NCI-H748 treated with DMSO at 0.1 percent for 48 hours (cell line): ENCODE data around the gene SPRED3.

ENCODE experiments used
- DNase-seq: peaks from one replicate; lab custom pipeline; 2025; lab: John Stamatoyannopoulos, UW

Gene SPRED3

DNA sequence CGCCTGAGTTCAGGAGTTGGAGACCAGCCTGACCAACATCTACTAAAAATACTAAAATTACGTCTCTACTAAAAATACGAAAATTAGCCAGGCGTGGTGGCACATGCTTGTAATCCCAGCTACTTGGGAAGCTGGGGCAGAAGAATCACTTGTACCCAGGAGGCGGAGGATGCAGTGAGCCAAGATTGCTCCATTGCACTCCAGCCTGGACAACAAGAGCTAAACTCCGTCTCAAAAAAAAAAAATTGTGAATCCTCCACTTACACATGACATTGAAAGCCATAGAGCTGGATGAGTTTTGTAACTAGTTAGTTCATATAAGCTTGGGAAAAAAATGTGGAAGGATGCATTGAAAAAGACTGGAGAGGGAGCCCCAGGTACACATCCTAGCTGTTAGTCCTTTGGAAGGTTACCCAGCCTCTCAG is 14.6 kb upstream of the SPRED3 start:
- no peak for DNase-seq

DNA sequence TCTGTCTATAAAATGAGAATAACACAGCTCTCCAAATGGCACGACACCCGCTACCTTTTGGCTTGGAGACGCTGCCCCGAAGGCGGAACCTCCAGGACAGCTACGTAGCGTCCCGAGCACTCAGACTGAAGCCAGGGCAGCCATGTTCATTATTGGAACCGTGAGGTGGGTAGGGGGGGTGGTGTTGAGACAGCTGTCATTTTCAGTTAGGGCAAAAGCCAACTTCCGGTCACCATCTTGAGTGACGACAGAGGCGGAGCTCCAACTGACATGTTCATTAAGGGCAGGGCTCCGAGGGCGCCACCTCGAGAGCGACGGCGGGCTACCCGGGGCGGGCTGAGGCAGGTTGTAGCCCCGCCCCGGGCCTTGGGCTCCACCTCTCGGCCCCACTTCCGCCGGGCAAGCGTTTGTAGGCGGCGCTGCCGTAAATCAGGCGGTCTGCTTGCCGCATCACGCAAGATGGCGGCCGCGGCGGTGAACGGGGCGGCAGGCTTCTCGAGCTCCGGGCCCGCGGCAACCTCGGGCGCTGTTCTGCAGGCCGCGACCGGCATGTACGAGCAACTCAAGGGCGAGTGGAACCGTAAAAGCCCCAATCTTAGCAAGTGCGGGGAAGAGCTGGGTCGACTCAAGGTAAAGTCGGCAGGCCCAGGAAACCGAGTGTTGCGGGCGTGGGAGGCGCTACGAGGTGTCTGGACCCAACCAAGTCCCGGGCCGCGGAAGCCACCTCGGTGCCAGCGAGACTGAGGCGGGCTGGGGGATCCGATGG is 14.0 kb upstream of the SPRED3 start, which contains the start of gene PSMD8:
PSMD8 (plus strand) TSS at position 240 of the 766 bp plus-strand sequence; CDS start at position 271, 31 bp downstream.
- DNase-seq = peak; percentile 99

DNA sequence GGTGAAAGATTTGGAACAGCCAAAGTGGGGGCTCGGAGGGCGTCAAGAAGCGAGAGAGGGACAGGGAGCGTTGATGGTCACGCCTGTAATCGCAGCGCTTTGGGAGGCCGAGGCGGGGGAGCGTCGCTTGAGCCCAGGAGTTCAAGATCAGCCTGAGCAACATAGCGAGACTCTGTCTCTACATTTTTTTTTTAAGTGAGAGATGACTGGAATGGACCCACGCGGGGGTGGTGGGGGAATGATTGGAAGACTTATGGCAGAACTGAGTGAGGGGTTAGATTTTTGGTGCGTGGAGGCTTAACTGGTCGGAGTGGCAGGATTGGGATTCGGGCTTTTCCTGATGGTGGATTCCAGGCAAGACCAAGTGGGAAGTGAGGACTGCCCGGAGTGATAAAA is 13.4 kb upstream of the SPRED3 start:
- no peak for DNase-seq

DNA sequence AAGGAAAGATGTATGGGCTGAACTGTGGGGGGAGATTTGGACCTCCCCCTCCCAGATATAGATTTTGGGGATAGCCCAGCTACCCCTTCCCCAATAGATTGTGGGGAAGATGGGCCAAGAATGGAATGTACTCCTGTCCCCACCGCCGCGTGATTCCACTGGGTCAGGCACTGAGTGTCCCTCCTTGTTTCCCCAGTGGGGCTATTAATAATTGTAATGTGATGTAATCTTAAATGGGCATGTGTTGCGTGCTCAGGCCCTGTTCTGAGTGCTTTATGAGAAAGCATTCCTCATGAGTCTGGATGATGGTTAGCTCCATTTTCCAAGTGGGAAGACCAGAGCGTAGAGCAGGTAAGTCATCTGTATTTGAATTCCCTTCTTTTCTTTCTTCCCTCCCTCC is 12.7 kb upstream of the SPRED3 start:
- DNase-seq = no peak

DNA sequence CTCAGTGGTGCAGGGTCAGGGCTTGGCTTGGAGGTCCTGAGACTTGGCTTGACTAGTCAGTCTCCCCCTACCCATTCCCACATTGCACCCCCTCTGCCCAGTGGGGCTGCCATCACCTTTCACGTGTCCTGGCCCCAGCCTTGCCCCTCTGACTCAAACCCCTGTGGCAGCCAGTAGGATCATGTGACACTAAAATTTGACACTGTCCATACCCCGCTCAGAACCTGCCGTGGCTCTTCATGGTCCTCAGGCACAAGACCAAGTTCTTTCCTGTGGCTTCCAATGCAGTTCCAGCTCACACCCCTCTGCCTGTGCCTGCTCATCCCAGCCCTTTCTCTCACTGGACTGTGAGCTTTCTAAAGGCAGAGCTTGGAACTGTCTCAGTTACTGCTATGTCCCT is 11.9 kb upstream of the SPRED3 start:
- DNase-seq = no peak

DNA sequence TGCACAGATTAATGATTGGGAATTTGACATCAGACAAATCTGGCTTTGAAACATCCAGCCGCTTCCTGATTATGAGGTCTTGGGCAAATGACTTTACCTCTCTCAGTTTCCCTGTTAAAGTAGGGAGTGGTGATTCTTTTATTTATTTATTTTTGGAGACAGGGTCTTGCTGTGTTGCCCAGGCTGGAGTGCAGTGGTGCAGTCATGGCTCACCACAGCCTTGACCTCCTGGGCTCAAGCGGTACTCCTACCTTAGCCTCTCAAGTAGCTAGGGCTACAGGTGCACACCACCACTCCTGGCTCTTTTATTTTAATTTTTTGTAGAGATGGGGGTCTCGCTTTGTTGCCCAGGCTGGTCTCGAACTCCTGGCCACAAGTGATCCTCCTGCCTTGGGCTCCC is 11.4 kb upstream of the SPRED3 start:
- DNase-seq = no peak

DNA sequence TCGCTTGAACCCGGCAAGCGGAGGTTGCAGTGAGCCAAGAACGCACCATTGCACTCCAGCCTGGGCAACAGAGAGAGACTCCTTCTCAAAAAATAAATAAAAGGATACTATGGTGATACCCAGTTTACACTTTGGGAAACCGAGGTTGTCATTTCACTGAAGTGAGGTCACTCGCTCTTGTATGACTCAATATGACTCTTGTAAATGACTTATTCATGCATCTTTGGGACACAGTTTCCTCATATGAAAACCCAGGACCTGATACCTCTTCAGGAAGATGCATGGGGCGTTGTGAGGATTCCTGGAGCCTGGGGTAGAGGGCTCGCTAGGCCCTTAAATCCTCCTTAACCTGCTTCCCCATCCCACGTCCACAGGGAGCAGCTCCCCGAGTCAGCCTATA is 9.6 kb upstream of the SPRED3 start:
- DNase-seq = no peak

DNA sequence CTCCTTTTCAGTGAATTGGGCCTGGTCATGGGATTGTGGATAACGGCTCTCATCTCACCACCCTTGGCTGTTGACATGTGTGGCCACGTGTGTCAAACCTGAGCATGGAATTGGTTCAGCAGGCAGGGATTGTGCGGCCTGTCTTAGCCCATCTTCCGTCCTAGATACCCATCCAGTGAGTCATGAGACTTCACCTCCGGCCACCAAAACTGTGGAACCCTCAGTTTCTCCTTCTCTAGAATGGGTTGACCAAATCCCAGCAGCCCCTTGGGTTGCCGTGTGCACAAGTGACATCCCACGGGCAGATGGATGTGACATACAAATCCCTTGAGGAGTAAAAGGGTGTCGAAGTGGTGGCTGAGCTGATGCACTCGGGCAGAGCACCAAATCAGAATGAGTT is 7.4 kb upstream of the SPRED3 start:
- DNase-seq = no peak

DNA sequence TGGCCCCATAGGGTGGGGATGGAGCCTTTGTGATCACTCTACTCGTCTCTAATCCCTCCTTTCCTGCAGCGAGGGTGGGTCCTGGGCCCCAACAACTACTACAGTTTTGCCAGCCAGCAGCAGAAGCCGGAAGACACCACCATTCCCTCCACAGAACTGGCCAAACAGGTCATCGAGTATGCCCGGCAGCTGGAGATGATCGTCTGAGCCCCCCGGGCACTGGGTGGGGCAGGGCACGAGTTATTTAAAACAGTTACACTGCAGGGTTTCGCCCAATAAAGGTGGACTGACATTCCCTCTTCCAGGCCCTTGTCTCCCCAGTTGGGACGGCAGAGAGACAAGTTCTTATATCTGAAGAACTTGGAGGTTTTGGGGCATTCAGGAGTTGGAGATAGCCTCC is 5.3 kb upstream of the SPRED3 start:
- no peak for DNase-seq

DNA sequence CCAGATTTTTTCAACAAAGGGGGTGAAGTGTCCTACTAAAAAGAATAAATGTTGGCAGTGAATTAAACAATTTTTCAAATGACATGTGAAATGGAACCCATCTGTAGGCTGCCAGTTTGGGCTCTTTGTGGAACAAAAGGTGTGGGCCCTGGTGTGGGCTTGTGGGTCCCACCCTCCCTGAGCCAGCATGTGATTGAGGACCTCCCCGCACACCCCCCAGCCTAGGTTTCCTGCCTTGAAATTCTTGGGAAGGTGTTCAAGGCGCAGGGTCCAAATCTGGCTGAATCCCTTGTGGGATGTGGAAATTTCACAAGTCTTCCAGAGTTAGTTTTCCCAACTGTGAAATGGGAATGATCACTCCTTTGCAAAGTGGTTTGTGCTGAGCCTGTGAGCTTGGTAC is 4.8 kb upstream of the SPRED3 start:
- no peak for DNase-seq

DNA sequence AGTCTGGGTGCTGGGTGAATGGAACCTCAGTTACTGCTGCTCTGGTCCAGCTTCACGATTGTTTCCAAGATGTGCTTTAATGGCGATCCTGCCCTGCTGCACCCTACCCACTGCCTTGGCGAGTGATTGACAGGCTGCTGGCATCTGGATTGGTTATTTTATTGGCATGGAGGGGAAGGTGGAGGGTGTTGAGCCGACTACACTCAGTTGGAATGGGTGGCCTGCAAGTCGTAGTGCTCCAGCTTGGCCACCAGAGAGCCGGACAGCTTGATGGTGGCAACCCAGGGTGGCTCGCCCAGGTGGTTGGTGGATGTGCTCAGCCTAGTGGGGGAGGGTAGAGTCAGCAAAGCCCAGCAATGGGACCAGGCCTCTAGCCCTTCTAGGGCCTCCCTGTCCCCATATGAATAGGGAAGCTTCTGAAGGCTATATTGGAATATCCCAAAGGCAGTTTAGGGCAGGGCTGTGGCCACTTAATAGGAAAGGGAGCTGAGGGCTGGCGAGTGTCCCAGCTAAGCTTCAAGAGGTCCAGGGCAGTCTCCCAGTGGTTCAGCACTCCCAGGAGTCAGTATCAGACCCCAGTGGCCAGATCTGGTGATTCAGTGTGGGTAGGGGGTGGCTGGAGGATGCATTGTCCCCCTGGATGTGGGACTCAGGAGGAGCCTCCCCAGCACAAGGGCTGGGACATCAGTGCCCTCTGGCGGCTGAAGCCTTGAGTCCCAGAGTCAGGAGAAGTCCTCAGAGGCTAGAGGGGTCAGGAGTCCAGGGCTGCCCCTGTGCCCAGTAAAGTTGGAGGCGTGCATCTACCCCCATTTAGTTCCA is 4.1 kb upstream of the SPRED3 start:
- DNase-seq = no peak

DNA sequence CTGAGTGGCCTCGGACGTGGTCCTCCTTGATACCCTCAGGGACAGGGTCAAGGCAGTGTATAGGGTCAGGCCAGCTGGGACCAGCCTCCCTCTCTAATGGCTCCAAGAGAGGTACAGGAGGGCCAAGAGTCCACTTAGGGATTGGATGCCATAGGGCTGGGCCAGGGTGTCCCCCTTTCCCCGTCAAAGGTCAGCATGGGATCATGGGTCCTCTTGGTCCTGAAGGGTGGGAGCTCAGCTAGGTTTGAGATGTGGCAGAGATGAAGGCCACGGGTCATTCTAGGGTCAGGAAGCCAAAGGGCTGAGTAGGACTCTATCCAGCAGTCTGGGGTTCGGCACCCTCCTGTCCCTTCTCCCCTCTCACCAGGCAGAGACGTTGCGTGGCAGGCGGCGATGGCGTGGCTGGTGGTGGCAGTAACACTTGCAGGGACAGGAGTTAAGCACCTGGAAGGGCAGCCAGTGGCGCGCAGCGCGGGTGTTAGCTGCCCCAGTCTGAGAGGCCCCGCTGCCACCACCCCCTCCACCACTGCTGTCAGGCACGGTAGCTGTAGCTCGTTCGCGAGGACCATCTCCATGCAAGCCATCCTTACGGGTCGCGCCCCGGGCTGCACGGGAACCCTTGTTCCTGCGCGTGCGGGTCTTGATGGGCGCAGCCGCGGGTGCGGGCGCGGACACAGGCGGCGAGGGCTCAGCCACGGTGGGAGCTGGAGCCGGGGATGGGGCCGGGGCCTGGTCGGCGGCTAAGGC is 3.3 kb upstream of the SPRED3 start:
- no peak for DNase-seq

DNA sequence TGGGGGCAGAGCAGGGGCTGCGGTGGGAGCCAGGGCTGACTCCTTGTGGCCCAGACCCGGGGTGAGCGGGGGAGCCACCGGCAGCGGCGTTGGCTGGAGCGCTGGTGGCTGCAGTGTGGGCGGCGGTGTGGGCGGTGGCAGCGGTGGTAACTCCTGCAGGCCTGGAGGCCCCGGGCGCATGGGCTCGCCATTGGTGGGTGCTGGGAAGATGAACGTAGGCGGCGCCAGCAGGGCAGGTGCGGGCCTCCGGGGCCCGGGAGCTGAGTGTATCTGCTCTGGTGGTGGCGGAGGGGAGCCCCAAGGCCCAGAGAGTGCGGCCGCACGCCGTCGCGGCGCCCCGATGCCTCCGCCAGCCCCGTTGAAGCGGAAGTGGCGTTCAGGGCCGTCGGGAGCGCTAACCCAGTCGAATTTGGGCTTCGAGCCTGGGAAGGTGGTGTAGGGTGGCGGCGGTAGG is 2.7 kb upstream of the SPRED3 start:
- no peak for DNase-seq

DNA sequence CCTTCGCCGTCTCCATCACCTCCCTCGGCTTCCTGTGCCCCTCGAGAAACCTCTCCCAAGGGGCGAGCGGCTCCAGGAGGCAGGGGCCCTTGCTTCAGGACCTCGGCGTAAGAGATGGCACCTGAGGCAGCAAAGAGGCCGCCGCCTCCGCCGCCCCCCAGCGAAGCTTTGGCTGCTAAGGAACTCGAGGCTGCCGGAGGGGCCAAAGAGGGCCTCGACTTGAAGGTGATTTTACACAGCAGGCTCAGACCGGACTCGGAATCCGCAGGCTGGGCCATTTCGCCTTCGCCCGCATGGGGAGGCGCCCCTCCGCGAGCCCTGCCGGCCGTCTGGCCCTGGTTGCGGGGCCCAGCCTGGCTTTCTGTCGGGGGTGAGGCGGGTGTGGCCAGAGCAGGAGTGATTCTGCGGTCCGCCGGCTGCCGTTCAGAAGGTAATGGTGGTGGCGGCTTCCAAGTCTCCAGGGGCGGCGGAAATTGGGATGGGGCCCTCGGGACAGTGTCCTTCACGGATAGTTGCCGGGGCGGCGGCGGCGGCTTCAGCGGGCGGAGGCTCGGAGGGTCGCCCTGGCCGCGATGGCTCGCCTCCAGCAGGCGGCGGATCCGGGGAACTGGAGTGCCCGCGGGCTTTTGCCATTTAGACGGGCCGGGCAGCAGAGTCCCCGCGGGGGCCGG is 2.1 kb upstream of the SPRED3 start:
- no peak for DNase-seq

DNA sequence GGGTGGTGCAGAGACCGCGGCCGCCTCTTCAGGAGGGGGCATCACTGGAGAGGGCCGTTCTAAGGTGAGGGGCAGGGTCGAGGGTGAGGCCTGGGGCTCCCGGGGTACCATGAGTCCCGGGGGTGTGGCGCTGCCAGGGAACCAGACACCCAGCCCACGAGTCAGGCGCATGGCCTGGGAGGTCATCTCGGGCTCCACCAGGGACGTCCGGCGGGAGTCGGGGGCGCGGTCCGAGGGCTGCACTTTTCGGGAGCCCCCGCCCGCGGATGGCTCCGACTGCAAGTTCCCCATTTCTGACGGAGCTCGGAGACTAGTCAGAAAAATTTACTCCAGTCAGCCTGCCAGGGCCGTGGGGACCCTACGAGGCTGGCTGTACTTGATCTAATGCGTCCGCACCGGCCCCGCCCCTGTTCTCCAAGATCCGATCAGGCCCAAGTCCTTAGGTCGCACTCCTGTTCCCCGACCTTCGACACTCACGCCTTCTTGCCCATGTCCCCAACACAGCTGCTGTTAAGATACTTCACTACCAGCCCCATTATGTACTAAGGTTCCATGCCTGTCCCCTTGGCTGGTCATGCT is 1.4 kb upstream of the SPRED3 start:
- no peak for DNase-seq

DNA sequence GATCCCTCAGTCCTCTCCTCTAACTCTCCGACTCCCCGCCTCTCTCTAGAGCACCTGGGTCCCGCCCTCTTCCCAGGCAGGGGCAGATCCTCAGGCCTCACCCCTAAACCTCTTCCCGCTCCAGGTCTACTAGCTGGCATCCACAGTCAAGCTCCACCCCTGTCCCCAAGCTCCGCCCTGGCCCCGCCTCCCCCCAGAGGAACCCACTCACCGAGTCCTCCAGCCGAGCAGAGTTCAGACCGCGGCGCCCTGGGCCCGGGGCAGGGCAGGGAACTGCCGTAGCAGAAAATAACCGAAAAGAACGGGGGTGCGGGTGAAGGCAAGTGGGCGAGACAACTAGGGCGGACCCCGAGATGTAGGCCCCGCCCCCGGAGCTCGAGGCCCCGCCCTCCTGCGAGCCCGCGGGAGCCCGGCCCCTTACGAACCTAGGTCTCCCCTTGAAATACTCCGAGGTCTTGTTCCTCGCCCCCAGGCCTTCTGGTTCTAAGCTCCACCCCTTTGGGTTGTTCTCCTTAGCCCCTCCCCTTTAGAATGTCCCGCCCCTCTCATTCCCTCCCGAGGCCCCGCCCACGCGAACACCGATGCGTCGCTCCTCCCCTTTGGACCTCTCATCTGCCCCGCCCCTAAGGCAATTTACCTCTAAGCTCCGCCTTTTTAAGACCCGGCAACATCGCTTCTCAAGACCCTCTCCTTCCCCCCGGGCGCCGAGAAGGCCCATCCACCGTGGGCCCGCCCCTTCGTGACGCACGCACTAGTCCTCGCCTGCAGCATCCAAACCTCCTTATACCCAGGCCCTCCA is 748 bp upstream of the SPRED3 start, which contains the start of gene GGN:
GGN (minus strand) TSS at position 485 of the 799 bp plus-strand sequence. CDS start 773 bp downstream, outside the sequence.
- DNase-seq = peak; percentile 94

DNA sequence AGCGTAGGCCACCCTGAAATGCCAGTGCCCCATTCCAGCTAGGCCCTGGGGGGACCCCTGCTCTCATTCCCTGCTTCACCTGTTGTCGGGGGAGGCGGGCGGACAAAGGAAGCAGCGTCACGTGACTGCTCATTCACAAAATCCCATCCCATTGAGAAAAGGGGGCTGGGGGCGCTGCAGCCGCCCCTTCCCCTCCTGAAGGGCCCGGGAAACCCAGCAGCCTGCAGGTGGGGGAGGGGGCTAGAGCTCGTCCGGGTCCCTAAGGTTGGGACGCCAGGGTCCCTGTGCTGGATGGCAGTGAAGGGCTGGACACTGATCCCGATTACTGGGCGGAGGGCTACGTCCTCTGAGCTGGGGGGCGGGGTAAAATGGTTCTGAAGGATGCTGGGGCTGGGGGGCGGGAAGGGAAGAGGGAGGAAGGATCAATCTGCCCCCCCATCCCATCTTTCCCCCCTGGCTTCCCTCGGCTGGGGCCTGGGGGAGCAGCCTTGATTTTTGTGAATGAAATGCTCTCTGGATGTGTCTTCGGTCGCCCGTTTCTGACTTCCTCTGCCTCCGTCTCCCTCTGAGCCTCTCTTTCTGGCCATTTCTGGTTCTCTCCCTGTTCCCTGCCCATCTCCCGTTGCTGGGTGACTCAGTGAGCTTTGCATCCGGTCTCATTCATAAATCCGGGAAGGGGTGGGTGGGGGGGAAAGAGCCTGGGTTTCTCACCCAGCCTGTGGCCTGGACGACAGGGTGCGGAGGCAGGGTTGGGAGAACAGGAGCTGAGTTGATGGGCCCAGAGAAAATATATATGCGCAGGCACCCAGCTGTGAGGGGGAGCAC is 816 bp downstream of the SPRED3 start:
- peak; percentile 22 for DNase-seq

DNA sequence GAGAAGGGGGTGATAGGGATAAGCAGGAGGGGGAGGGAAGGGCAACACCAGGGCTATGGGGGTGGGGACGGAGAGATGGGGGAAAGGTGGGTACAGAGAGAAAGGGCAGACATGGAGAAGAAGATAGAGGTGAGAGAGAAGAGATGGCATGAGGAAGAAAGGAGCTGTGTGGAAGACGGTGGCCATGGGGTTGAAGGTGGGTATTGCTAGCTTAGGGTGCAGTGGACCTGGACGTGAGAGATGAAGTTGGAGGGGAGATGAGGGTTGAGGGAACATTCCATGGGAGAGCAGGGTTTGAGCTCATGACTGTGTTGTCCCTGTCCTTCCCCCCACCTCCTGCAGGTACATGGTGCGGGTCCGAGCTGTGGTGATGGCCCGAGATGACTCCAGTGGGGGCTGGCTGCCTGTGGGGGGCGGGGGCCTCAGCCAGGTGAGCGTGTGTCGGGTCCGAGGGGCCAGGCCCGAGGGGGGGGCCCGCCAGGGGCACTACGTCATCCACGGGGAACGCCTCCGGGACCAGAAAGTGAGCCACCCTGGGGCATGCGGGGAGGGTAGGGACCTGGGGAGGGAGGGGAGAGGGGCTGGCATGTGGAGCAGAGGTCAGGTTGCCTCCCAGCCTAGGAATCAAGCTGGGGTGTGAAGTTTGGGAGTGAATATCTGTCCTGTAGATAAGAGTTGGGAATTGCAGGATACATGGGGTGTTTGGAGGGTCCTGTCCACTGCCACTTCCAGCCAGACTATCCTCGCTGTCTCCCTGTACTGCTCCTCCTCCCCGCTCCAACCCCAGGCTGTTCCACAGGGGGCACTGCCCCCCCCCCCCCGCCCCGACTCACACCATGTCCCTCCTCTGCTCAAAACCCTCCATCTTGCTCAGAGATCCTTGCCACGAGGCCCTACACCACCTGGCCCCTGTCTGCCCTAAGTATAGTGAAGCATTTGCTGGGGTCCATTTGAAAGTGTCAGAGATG is 1.7 kb downstream of the SPRED3 start:
- DNase-seq = no peak
